HCT116 (cell line): ENCODE data around the gene SIX2. TPM values are rescaled to one million over a fixed set of nuclear protein-coding genes. Genes with fewer than 3 reads are reported as not detected.

ENCODE experiments used
- ATAC-seq: fragments of 200-7000 bp; cut with Tn5 transposase; 2 replicates; pipeline ENCODE4 v1.9.1; 2020; ENCODE audit warnings: mild to moderate bottlenecking, moderate library complexity
- BruUV-seq: library from RNA; stranded (reverse); fragments of 400-500 nt; replicated peaks from 2 replicates; lab custom pipeline; 2021; lab: Mats Ljungman, UMichigan
- CTCF ChIA-PET: fragments of 300-600 bp; sonication (Branson Sonifier 250); formaldehyde crosslinking; loops from one replicate; lab custom pipeline; 2021; ENCODE audit warnings: antibody characterized with exemption; lab: Charles Lee
- POLR2A ChIA-PET: fragments of 300-600, 350-600 bp; sonication (Branson Sonifier 250); formaldehyde crosslinking; loops from one replicate; lab custom pipeline; 2021; ENCODE audit warnings: antibody characterized with exemption; lab: Charles Lee
- RAD21 ChIA-PET, 2 experiments: fragments of 300-600 bp; sonication (Branson Sonifier 250); formaldehyde crosslinking; loops; one replicate each; lab custom pipeline; 2023; ENCODE audit warnings: low total read pairs in 2 of 2; ENCODE audit not compliant: uncharacterized antibody in 2 of 2, unreplicated experiment in 2 of 2, low non-redundant PET in 1 of 2; lab: Charles Lee
- DNase-seq: peaks from one replicate; pipeline ENCODE4 v3.0.0-alpha.2; 2010; ENCODE audit warnings: low read depth, low spot score
- H2AFZ ChIP-seq: fragments of 200-600 bp; shearing (Covaris generic), sonication (generic); 2 replicates; pipeline ENCODE4 v1.6.1; 2017; ENCODE audit warnings: low read depth, mixed run types, mixed read lengths, antibody characterized with exemption, low read length; ENCODE audit not compliant: poor library complexity, severe bottlenecking
- H3K27ac ChIP-seq: 2 replicates; pipeline ENCODE4 v1.5.1; 2012; ENCODE audit warnings: low read depth, low read length
- H3K27me3 ChIP-seq: fragments of 200-600 bp; sonication (generic); 2 replicates; pipeline ENCODE4 v1.6.1; 2016; ENCODE audit warnings: mixed run types, low read length, mixed read lengths; ENCODE audit not compliant: insufficient read depth
- H3K36me3 ChIP-seq, 2 experiments: fragments of 200-500 bp in 1 of 2; fragments of 200-600 bp in 1 of 2; sonication (Bioruptor generic) in 1 of 2; sonication (generic) in 1 of 2; 2 replicates each; pipeline versions ENCODE4 v1.5.1 to v1.6.1; 2014 to 2016; ENCODE audit warnings: low read length in 2 of 2, inconsistent platforms in 1 of 2, mixed read lengths in 1 of 2, mixed run types in 1 of 2; ENCODE audit not compliant: insufficient read depth in 2 of 2, control insufficient read depth in 1 of 2
- H3K4me1 ChIP-seq, 2 experiments: fragments of 200-600 bp in 1 of 2; sonication (generic) in 1 of 2; 2 replicates each; pipeline versions ENCODE4 v1.5.1 to v1.6.1; 2012 to 2017; ENCODE audit warnings: low read length in 2 of 2, inconsistent platforms in 1 of 2, mild to moderate bottlenecking in 1 of 2, mixed read lengths in 1 of 2, mixed run types in 1 of 2, moderate library complexity in 1 of 2; ENCODE audit not compliant: insufficient read depth in 2 of 2, control insufficient read depth in 1 of 2
- H3K4me2 ChIP-seq: fragments of 200-600 bp; sonication (generic); 2 replicates; pipeline ENCODE4 v1.6.1; 2017; ENCODE audit warnings: mixed run types, low read length, mixed read lengths
- H3K4me3 ChIP-seq, 2 experiments: fragments of 200-600 bp in 1 of 2; sonication (generic) in 1 of 2; replicated peaks in 1 of 2; 2 replicates each; pipeline ENCODE4 v1.5.1; 2011 to 2016; ENCODE audit warnings: low read length in 2 of 2, control low read depth in 1 of 2, low read depth in 1 of 2, mild to moderate bottlenecking in 1 of 2, mixed read lengths in 1 of 2, mixed run types in 1 of 2
- H3K79me2 ChIP-seq: fragments of 200-600 bp; sonication (generic); 2 replicates; pipeline ENCODE4 v1.6.1; 2017; ENCODE audit warnings: mild to moderate bottlenecking, mixed run types, low read length, moderate library complexity, mixed read lengths; ENCODE audit not compliant: insufficient read depth
- H3K9ac ChIP-seq: fragments of 200-600 bp; sonication (generic); 2 replicates; pipeline ENCODE4 v1.6.1; 2016; ENCODE audit warnings: low read length, mixed read lengths
- H3K9me2 ChIP-seq: fragments of 200-600 bp; sonication (generic), shearing (Covaris generic); 2 replicates; pipeline ENCODE4 v1.6.1; 2017; ENCODE audit warnings: mixed run types, mild to moderate bottlenecking, moderate library complexity; ENCODE audit not compliant: insufficient read depth
- H3K9me3 ChIP-seq, 2 experiments: fragments of 200-500 bp in 1 of 2; fragments of 200-600 bp in 1 of 2; sonication (Bioruptor generic) in 1 of 2; sonication (generic) in 1 of 2; 2 replicates each; pipeline ENCODE4 v1.6.1; 2014 to 2017; ENCODE audit warnings: low read length in 2 of 2, mixed read lengths in 2 of 2, inconsistent platforms in 1 of 2, low read depth in 1 of 2, mild to moderate bottlenecking in 1 of 2, mixed run types in 1 of 2, moderate library complexity in 1 of 2; ENCODE audit not compliant: control insufficient read depth in 1 of 2, insufficient read depth in 1 of 2
- H4K20me1 ChIP-seq: fragments of 200-600 bp; sonication (generic), shearing (Covaris generic); 2 replicates; pipeline ENCODE4 v1.6.1; 2017; ENCODE audit warnings: mixed run types, mild to moderate bottlenecking, moderate library complexity; ENCODE audit not compliant: insufficient read depth
- CTCF ChIP-seq, 3 experiments: fragments of 200-600 bp in 1 of 3; sonication (generic) in 1 of 3; IDR thresholded peaks in 2 of 3; conservative IDR thresholded peaks in 1 of 3; 2 replicates each; pipeline ENCODE4 v1.5.1; 2012 to 2017; ENCODE audit warnings: low read depth in 2 of 3, low read length in 2 of 3, antibody characterized with exemption in 1 of 3, borderline replicate concordance in 1 of 3, control low read depth in 1 of 3, mild to moderate bottlenecking in 1 of 3, mixed read lengths in 1 of 3, mixed run types in 1 of 3, moderate library complexity in 1 of 3; ENCODE audit not compliant: insufficient read depth in 1 of 3
- EZH2 ChIP-seq: fragments of 200-600 bp; sonication (generic); IDR thresholded peaks from 2 replicates; pipeline ENCODE4 v1.6.1; 2017; ENCODE audit warnings: antibody characterized with exemption, mixed run types
- POLR2A ChIP-seq: IDR thresholded peaks from 2 replicates; pipeline ENCODE4 v1.7.0; 2011; ENCODE audit warnings: borderline replicate concordance; ENCODE audit not compliant: insufficient read depth, insufficient read length; ENCODE audit errors: extremely low read depth
- SIN3A ChIP-seq: IDR thresholded peaks from 2 replicates; pipeline ENCODE4 v1.6.1; 2012; ENCODE audit warnings: low read depth
- TCF7L2 ChIP-seq: IDR thresholded peaks from 2 replicates; pipeline ENCODE4 v1.7.0; 2011; ENCODE audit warnings: borderline replicate concordance, inconsistent platforms; ENCODE audit not compliant: insufficient read depth, insufficient read length; ENCODE audit errors: extremely low read depth
- ZBTB33 ChIP-seq: IDR thresholded peaks from 2 replicates; pipeline ENCODE4 v1.6.1; 2011; ENCODE audit warnings: mild to moderate bottlenecking, low read length, moderate library complexity; ENCODE audit not compliant: insufficient replicate concordance; ENCODE audit errors: extremely low read depth
- intact Hi-C: fragments of 100-400 bp; cut with micrococcal nuclease; formaldehyde crosslinking; loops from 2 replicates; pipeline ENCODE4 v1.10.0; 2022
- total RNA-seq: library from RNA; stranded (reverse); gene quantifications from one replicate; pipeline ENCODE4 v1.2.1, GENCODE V29; 2021; ENCODE audit not compliant: unreplicated experiment

Gene SIX2
- total RNA-seq, 1 experiment from 2014 or later: 0.54 TPM

GRCh38 chr2:45014831-45015230 lies 5.6 kb upstream of the SIX2 start:
- Histone ChIP-seq H3K9ac (no peak overlapping the region), H3K27ac (no peak overlapping the region), H2AFZ (no peak overlapping the region), H3K4me2 (peak overlapping the region; percentile 72; the same call in 1 of the 2 replicates), H3K9me3 (no peaks in the 10 kb centered on the region), H3K79me2 (no peaks in the 10 kb centered on the region), H3K36me3 (no peaks in the 10 kb centered on the region), H3K27me3 (no peaks in the 10 kb centered on the region), H4K20me1 (no peaks in the 10 kb centered on the region), H3K9me2 (no peaks in the 10 kb centered on the region), H3K4me1 (peaks cover 7 to 15% of the 10 kb centered on the region in 2 experiments), H3K4me3 (no peak overlapping the region)
- intact Hi-C loops: no loop called here
- no peak for TF ChIP-seq ZBTB33
- TF ChIP-seq SIN3A: no peak
- no peak for TF ChIP-seq POLR2A
- no peak for TF ChIP-seq EZH2
- no TSS peak for BruUV-seq
- ATAC-seq: no peak
- CTCF ChIA-PET: no interaction called here
- POLR2A ChIA-PET: no interaction called here
- RAD21 ChIA-PET: no interaction called here
- DNase-seq: no peak

GRCh38 chr2:45014016-45014702 lies 4.9 kb upstream of the SIX2 start:
- H3K9me2 ChIP-seq: no peaks in the 10 kb centered on the region
- peak overlapping the region; percentile 72 for H3K4me2 ChIP-seq
- H3K27me3 ChIP-seq: no peaks in the 10 kb centered on the region
- intact Hi-C loops: no loop called here
- DNase-seq (no peak), ATAC-seq (peak; percentile 46)
- no peaks in the 10 kb centered on the region for H3K9me3 ChIP-seq
- POLR2A ChIA-PET: no interaction called here
- H4K20me1 ChIP-seq: no peaks in the 10 kb centered on the region
- H3K4me1 ChIP-seq: peaks cover 7 to 22% of the 10 kb centered on the region in 2 experiments
- H2AFZ ChIP-seq: no peak overlapping the region
- TF ChIP-seq CTCF (IDR thresholded peaks at IDR 0.05 in 2 of 3, conservative IDR thresholded peaks at IDR 0.05 in 1 of 3; ENCODE audit: borderline replicate concordance in 1 of 3, insufficient read depth in 1 of 3, low read depth in 2 of 3, low read length in 2 of 3): peak in 2 of 3 experiments; percentile 55 to 73; a peak in 4 of 6 replicates
- TF ChIP-seq TCF7L2: no peak
- no peak overlapping the region for H3K27ac ChIP-seq
- BruUV-seq: no TSS peak
- RAD21 ChIA-PET: no interaction called here
- no peak overlapping the region for H3K9ac ChIP-seq
- H3K4me3 ChIP-seq: peak overlapping the region; percentile 33 to 46
- H3K79me2 ChIP-seq: no peaks in the 10 kb centered on the region
- CTCF ChIA-PET: no interaction called here
- no peaks in the 10 kb centered on the region for H3K36me3 ChIP-seq
